Transverse colon (tissue), 4 donors: ENCODE results near the gene MS4A18.

Source experiments
- EP300 ChIP-seq: sonication (generic); formaldehyde crosslinking; IDR thresholded peaks from one replicate; pipeline ENCODE4 v1.6.1; 2017; ENCODE audit warnings: antibody characterized with exemption, low read depth
- POLR2A ChIP-seq: fragments of 450-650 bp; IDR thresholded peaks from one replicate; pipeline ENCODE4 v1.6.1; 2016; ENCODE audit warnings: antibody characterized with exemption, mild to moderate bottlenecking, moderate library complexity
- POLR2AphosphoS5 ChIP-seq, 3 donors: sonication (generic); formaldehyde crosslinking; IDR thresholded peaks; one replicate each; pipeline ENCODE4 v1.6.1; 2016; ENCODE audit warnings: antibody characterized with exemption in 3 of 3
- TF ChIP-seq, protein P1 (sequence below), 5 experiments: fragments of 200-600 bp in 3 of 5; fragments of 450-650 bp in 2 of 5; sonication (generic) in 3 of 5; IDR thresholded peaks; 1 replicate in 2 of 5; 2 replicates in 3 of 5; pipeline ENCODE4 v1.5.1; 2016 to 2017; ENCODE audit warnings: antibody characterized with exemption in 5 of 5, inconsistent platforms in 3 of 5, mild to moderate bottlenecking in 2 of 5, moderate library complexity in 1 of 5

DNA sequence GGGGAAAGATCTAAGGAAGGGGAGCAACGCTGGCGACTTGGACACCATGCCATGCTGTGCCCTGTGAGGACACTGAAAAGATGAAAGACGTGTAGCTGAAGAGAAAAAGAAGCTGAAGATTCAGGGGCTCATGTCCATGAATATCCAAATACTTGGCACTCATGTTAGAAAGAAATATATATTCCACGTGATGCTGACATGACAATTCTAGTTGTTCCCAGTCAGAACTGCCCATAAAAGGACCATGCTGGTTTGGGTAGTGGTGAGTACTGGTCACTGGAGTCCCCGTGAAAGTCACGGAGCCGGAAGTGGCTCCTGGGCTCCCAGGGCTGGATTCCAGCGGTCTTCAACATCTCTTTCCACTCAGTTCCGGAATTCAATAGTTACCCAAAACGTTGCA, 42.0 kb downstream of the MS4A18 start:
- TF ChIP-seq, protein P1, sequence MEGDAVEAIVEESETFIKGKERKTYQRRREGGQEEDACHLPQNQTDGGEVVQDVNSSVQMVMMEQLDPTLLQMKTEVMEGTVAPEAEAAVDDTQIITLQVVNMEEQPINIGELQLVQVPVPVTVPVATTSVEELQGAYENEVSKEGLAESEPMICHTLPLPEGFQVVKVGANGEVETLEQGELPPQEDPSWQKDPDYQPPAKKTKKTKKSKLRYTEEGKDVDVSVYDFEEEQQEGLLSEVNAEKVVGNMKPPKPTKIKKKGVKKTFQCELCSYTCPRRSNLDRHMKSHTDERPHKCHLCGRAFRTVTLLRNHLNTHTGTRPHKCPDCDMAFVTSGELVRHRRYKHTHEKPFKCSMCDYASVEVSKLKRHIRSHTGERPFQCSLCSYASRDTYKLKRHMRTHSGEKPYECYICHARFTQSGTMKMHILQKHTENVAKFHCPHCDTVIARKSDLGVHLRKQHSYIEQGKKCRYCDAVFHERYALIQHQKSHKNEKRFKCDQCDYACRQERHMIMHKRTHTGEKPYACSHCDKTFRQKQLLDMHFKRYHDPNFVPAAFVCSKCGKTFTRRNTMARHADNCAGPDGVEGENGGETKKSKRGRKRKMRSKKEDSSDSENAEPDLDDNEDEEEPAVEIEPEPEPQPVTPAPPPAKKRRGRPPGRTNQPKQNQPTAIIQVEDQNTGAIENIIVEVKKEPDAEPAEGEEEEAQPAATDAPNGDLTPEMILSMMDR (IDR thresholded peaks at IDR 0.05) = no peak
- no peak for TF ChIP-seq POLR2A
- TF ChIP-seq POLR2AphosphoS5 (IDR thresholded peaks at IDR 0.05) = no peak
- TF ChIP-seq EP300 = no peak
